ENCODE measurements around the gene APOL1. TPM values are rescaled to one million over a fixed set of nuclear protein-coding genes. Genes with fewer than 3 reads are reported as not detected.

Gene APOL1
- polyA plus RNA-seq, 1 donor from 2014 or later = not detected

DNA sequence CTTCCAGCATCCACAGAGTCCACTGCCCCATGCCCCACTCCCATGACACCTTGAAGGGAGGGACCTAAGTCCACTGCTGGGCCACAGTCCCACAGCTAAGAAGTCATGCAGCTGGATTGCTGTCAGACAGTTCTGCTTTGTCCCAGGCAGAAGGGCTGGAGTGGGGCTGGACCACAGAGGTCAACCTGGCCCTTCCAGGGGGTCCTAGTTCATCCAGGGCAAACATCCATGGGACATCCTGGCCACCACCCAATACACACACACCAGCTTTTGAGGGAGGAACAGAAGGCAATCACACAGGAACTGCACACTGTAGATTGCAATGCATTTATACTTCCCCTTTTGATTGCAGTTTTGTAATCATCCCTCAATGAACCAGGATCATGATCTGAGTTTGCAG lies 40.0 kb upstream of the APOL1 start (continued):
- no peak for TF ChIP-seq RAD21 (conservative IDR thresholded peaks at IDR 0.05)
- TF ChIP-seq EZH2 (IDR thresholded peaks at IDR 0.05; ENCODE audit: borderline replicate concordance, insufficient read depth, low read length, poor library complexity, severe bottlenecking) = no peak
- TF ChIP-seq MXI1 (conservative IDR thresholded peaks at IDR 0.05; ENCODE audit: poor library complexity, severe bottlenecking) = no peak

DNA sequence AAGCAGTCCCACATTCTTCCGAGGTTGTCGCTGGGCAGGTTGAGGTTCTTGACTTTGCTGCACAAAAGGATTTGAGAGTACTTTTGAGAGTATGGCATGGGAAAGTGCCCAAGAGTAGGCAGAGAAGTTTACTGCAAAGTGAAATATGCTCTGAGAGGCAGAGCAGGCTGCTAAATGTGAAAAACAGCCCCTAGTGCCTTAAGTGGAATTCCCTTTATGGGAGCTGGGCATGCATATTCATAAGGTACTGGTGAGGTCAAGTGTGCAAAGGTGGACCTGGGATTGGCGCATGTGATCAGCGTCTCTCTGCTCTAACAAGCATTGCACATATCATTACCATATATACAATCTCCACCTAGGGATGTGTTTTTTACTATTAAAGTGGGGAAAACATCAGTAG lies 39.3 kb upstream of the APOL1 start:
- H3F3A ChIP-seq (ENCODE audit: insufficient read depth, low read length, poor library complexity, severe bottlenecking) = no peaks in the 10 kb centered on the region
- no peak overlapping the region for H3K4me3 ChIP-seq (ENCODE audit: low read length)
- no peaks in the 10 kb centered on the region for H4K20me1 ChIP-seq (ENCODE audit: insufficient read depth)
- no peak overlapping the region for H3K4me2 ChIP-seq (ENCODE audit: low read length)
- H3K9me3 ChIP-seq (ENCODE audit: low read length) = no peaks in the 10 kb centered on the region
- H2AFZ ChIP-seq (ENCODE audit: low read depth, low read length) = no peak overlapping the region
- no peaks in the 10 kb centered on the region for H3K27me3 ChIP-seq (ENCODE audit: insufficient read depth, low read depth, low read length)
- H3K36me3 ChIP-seq (ENCODE audit: insufficient read depth, low read length) = no peaks in the 10 kb centered on the region
- no peak overlapping the region for H3K27ac ChIP-seq (ENCODE audit: low read length)
- H3K79me2 ChIP-seq (replicated peaks; ENCODE audit: insufficient read depth, low read length) = no peaks in the 10 kb centered on the region
- TF ChIP-seq EP300 (conservative IDR thresholded peaks at IDR 0.05; ENCODE audit: poor library complexity, severe bottlenecking) (no peak), SMC3 (conservative IDR thresholded peaks at IDR 0.05; ENCODE audit: poor library complexity) (no peak)
- no peaks in the 10 kb centered on the region for H3K9me2 ChIP-seq (ENCODE audit: insufficient read depth, low read length)
- H3K9ac ChIP-seq (ENCODE audit: low read length) = no peak overlapping the region

DNA sequence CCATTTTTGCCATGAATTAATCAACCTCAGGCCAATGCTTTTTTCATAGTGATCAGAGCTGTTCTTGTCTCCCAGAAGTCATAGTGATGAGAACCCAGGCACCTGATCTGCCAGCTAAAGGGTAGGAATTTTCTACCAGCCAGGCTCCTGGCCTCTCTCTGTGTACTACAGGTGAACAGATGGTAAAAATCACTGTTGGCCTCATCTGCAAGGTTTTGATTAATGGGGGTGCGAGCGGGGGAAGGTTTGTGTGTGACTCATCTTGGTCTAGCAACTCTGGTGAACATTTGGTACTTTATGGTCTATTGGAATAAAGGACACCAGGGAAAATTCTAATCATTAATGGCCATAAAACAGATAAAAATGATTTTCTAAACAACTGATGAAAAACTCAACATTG lies 37.0 kb upstream of the APOL1 start:
- H3K9ac ChIP-seq (ENCODE audit: low read length) = no peak overlapping the region
- no peak overlapping the region for H2AFZ ChIP-seq (ENCODE audit: low read depth, low read length)
- H3K4me2 ChIP-seq (ENCODE audit: low read length) = no peak overlapping the region
- H3F3A ChIP-seq (ENCODE audit: insufficient read depth, low read length, poor library complexity, severe bottlenecking) = no peaks in the 10 kb centered on the region
- TF ChIP-seq, protein P1, sequence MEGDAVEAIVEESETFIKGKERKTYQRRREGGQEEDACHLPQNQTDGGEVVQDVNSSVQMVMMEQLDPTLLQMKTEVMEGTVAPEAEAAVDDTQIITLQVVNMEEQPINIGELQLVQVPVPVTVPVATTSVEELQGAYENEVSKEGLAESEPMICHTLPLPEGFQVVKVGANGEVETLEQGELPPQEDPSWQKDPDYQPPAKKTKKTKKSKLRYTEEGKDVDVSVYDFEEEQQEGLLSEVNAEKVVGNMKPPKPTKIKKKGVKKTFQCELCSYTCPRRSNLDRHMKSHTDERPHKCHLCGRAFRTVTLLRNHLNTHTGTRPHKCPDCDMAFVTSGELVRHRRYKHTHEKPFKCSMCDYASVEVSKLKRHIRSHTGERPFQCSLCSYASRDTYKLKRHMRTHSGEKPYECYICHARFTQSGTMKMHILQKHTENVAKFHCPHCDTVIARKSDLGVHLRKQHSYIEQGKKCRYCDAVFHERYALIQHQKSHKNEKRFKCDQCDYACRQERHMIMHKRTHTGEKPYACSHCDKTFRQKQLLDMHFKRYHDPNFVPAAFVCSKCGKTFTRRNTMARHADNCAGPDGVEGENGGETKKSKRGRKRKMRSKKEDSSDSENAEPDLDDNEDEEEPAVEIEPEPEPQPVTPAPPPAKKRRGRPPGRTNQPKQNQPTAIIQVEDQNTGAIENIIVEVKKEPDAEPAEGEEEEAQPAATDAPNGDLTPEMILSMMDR (IDR thresholded peaks at IDR 0.05; ENCODE audit: poor library complexity, severe bottlenecking) = no peak
- TF ChIP-seq POLR2AphosphoS5 (IDR thresholded peaks at IDR 0.05) = no peak
- TF ChIP-seq TAF1 (IDR thresholded peaks at IDR 0.05; ENCODE audit: low read depth) = no peak
- no peak for TF ChIP-seq MXI1 (conservative IDR thresholded peaks at IDR 0.05; ENCODE audit: poor library complexity, severe bottlenecking)
- no peak for TF ChIP-seq SMC3 (conservative IDR thresholded peaks at IDR 0.05; ENCODE audit: poor library complexity)
- TF ChIP-seq RAD21 (conservative IDR thresholded peaks at IDR 0.05) = no peak
- no peak for TF ChIP-seq EZH2 (IDR thresholded peaks at IDR 0.05; ENCODE audit: borderline replicate concordance, insufficient read depth, low read length, poor library complexity, severe bottlenecking)
- no peak for TF ChIP-seq EP300 (conservative IDR thresholded peaks at IDR 0.05; ENCODE audit: poor library complexity, severe bottlenecking)
- TF ChIP-seq, protein P2, sequence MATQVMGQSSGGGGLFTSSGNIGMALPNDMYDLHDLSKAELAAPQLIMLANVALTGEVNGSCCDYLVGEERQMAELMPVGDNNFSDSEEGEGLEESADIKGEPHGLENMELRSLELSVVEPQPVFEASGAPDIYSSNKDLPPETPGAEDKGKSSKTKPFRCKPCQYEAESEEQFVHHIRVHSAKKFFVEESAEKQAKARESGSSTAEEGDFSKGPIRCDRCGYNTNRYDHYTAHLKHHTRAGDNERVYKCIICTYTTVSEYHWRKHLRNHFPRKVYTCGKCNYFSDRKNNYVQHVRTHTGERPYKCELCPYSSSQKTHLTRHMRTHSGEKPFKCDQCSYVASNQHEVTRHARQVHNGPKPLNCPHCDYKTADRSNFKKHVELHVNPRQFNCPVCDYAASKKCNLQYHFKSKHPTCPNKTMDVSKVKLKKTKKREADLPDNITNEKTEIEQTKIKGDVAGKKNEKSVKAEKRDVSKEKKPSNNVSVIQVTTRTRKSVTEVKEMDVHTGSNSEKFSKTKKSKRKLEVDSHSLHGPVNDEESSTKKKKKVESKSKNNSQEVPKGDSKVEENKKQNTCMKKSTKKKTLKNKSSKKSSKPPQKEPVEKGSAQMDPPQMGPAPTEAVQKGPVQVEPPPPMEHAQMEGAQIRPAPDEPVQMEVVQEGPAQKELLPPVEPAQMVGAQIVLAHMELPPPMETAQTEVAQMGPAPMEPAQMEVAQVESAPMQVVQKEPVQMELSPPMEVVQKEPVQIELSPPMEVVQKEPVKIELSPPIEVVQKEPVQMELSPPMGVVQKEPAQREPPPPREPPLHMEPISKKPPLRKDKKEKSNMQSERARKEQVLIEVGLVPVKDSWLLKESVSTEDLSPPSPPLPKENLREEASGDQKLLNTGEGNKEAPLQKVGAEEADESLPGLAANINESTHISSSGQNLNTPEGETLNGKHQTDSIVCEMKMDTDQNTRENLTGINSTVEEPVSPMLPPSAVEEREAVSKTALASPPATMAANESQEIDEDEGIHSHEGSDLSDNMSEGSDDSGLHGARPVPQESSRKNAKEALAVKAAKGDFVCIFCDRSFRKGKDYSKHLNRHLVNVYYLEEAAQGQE (IDR thresholded peaks at IDR 0.05; ENCODE audit: borderline replicate concordance) = no peak
- H3K4me3 ChIP-seq (ENCODE audit: low read length) = no peak overlapping the region
- no peaks in the 10 kb centered on the region for H3K36me3 ChIP-seq (ENCODE audit: insufficient read depth, low read length)
- H3K79me2 ChIP-seq (replicated peaks; ENCODE audit: insufficient read depth, low read length) = no peaks in the 10 kb centered on the region
- H3K27ac ChIP-seq (ENCODE audit: low read length) = no peak overlapping the region
- no peaks in the 10 kb centered on the region for H3K9me2 ChIP-seq (ENCODE audit: insufficient read depth, low read length)
- no peaks in the 10 kb centered on the region for H4K20me1 ChIP-seq (ENCODE audit: insufficient read depth)
- H3K9me3 ChIP-seq (ENCODE audit: low read length) = no peaks in the 10 kb centered on the region
- H3K27me3 ChIP-seq (ENCODE audit: insufficient read depth, low read depth, low read length) = no peaks in the 10 kb centered on the region
